ENCODE results near the gene SLC47A2. TPM values are rescaled to one million over a fixed set of nuclear protein-coding genes. Genes with fewer than 3 reads are reported as not detected.

SLC47A2 gene
- total and polyA plus RNA-seq, 9 of the 15 experiments (the other 6 are each of a cell fraction or from before 2014, with no cell fraction given) = not detected

GRCh38 chr17:19703106-19703827 is 13.1 kb downstream of the SLC47A2 start (continued):
- no peak for TF ChIP-seq STAT6 (CRISPR knock-in tag; IDR thresholded peaks at IDR 0.05)
- no peak for TF ChIP-seq ZNF184 (CRISPR knock-in tag; IDR thresholded peaks at IDR 0.05)
- no peak for TF ChIP-seq NR2C2 (CRISPR knock-in tag; IDR thresholded peaks at IDR 0.05)
- TF ChIP-seq NR2C2 (tag; IDR thresholded peaks at IDR 0.05) = no peak
- TF ChIP-seq BHLHE40 (IDR thresholded peaks at IDR 0.05; ENCODE audit: low read length) = no peak
- no peak for TF ChIP-seq ZBTB2 (IDR thresholded peaks at IDR 0.05)
- TF ChIP-seq SIN3B (IDR thresholded peaks at IDR 0.05; ENCODE audit: low read depth) = no peak
- TF ChIP-seq L3MBTL2 (IDR thresholded peaks at IDR 0.05) = no peak
- no peak for TF ChIP-seq SAP30 (IDR thresholded peaks at IDR 0.05; ENCODE audit: borderline replicate concordance, insufficient read depth, low read depth, low read length, poor library complexity, severe bottlenecking)
